Embryonic facial prominence (tissue), 1 donor: Measurements from ENCODE around the gene FZD10.

Source experiments
- DNase-seq: peaks from one replicate; pipeline ENCODE4 v3.0.0-alpha.2; 2016; ENCODE audit errors: extremely low spot score

The FZD10 gene

GRCh38 chr12:130205495-130205894 lies 43.2 kb downstream of the FZD10 start:
- no peak for DNase-seq

DNA sequence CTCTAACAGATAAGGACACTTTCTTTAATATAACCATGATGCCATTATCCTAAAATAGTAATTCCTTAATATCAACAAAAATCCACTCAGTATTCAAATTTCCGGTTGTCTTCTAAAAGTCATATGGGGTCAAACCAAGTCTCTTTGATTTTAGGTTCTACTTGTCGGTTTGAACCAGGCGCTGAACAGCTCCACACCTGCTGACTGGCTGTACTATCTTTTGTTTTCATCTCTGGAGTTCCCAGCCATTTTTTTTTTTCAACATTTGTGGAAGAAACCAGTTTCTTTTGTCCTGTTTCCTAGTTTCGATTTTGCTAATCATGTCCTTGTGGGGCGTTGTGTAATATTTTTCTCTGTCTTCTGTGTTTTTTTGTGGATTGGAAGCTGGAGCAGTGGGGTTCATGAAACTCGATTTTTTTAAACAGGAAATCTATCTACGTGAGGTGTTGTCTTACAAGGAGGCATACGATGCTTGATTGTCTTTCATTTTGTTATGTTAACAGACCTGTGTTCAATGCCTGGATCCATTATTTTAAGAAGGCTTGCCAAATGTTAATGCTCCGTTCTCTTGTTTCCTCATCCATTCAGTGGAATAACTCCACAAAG lies 50.2 kb downstream of the FZD10 start:
- DNase-seq, result no peak

DNA sequence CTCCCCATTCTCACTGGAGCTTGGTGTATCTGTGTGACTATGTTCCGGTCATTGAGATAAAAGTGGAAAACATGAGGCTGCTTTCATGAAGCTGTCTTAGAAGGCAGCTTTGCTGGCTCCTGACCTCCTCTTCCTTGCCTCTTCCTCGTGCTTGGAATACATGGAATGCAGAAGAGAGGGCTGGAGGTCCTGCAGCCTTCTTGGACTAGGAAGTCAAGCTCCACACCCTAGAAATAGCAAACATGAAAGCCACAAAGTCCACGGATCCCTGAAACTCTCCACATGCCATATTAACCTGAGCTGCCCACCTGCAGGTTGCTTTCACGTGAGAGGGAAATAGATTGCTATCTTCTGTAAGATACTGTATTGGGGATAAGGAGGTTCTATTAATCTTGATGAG lies 51.0 kb downstream of the FZD10 start:
- DNase-seq, result no peak

GRCh38 chr12:130214686-130215395 lies 52.6 kb downstream of the FZD10 start:
- DNase-seq, result no peak
